DND-41 (cell line): ENCODE measurements around the gene TMEM151A.
A peak's percentile ranks its signal among the peaks of the same experiment; 100 is the strongest.

ENCODE experiments used
- ATAC-seq: fragments of 200-7000 bp; cut with Tn5 transposase; 3 replicates; pipeline ENCODE4 v1.9.1; 2021; ENCODE audit warnings: low read depth; ENCODE audit not compliant: insufficient read depth
- DNase-seq: peaks from one replicate; pipeline ENCODE4 v3.0.0-alpha.2; 2020
- H2AFZ ChIP-seq: 2 replicates; pipeline ENCODE4 v1.6.0; 2012; ENCODE audit warnings: low read depth, low read length
- H3K27ac ChIP-seq: 2 replicates; pipeline ENCODE4 v1.5.1; 2012; ENCODE audit warnings: low read length, inconsistent platforms
- H3K27me3 ChIP-seq: fragments of 200-600 bp; sonication (generic); 2 replicates; pipeline ENCODE4 v1.6.0; 2012; ENCODE audit warnings: low read length, mild to moderate bottlenecking, inconsistent platforms; ENCODE audit not compliant: insufficient read depth, poor library complexity
- H3K36me3 ChIP-seq: 2 replicates; pipeline ENCODE4 v1.5.1; 2012; ENCODE audit warnings: low read length, inconsistent platforms; ENCODE audit not compliant: insufficient read depth
- H3K4me1 ChIP-seq: 2 replicates; pipeline ENCODE4 v1.5.1; 2012; ENCODE audit warnings: mild to moderate bottlenecking, low read length; ENCODE audit not compliant: insufficient read depth
- H3K4me2 ChIP-seq: 2 replicates; pipeline ENCODE4 v1.6.0; 2012; ENCODE audit warnings: mild to moderate bottlenecking, moderate library complexity, low read length, inconsistent platforms; ENCODE audit not compliant: insufficient read depth
- H3K4me3 ChIP-seq, 2 experiments: fragments of 200-600 bp in 1 of 2; shearing (Covaris generic) in 1 of 2; 2 replicates each; pipeline ENCODE4 v1.5.1; 2012 to 2016; ENCODE audit warnings: inconsistent platforms in 2 of 2, low read length in 2 of 2, mild to moderate bottlenecking in 2 of 2, low read depth in 1 of 2, moderate library complexity in 1 of 2
- H3K79me2 ChIP-seq: 2 replicates; pipeline ENCODE4 v1.6.0; 2012; ENCODE audit warnings: low read length, inconsistent platforms; ENCODE audit not compliant: insufficient read depth
- H3K9ac ChIP-seq: 2 replicates; pipeline ENCODE4 v1.6.0; 2012; ENCODE audit warnings: low read depth, mild to moderate bottlenecking, inconsistent platforms, low read length, moderate library complexity
- H3K9me3 ChIP-seq: 2 replicates; pipeline ENCODE4 v1.5.1; 2012; ENCODE audit warnings: low read length, moderate library complexity, mild to moderate bottlenecking, inconsistent platforms; ENCODE audit not compliant: insufficient read depth, severe bottlenecking
- H4K20me1 ChIP-seq: 2 replicates; pipeline ENCODE4 v1.6.0; 2012; ENCODE audit warnings: low read length; ENCODE audit not compliant: insufficient read depth
- EZH2 ChIP-seq: IDR thresholded peaks from 3 replicates; pipeline ENCODE4 v1.6.1; 2012; ENCODE audit warnings: borderline replicate concordance, low read depth, mild to moderate bottlenecking, moderate library complexity, low read length, inconsistent platforms; ENCODE audit not compliant: severe bottlenecking
- TF ChIP-seq, protein P1 (sequence below): IDR thresholded peaks from 2 replicates; pipeline ENCODE4 v1.5.1; 2012; ENCODE audit warnings: borderline replicate concordance, low read length, moderate library complexity, mild to moderate bottlenecking; ENCODE audit not compliant: poor library complexity, severe bottlenecking; ENCODE audit errors: extremely low read depth

Gene TMEM151A

DNA sequence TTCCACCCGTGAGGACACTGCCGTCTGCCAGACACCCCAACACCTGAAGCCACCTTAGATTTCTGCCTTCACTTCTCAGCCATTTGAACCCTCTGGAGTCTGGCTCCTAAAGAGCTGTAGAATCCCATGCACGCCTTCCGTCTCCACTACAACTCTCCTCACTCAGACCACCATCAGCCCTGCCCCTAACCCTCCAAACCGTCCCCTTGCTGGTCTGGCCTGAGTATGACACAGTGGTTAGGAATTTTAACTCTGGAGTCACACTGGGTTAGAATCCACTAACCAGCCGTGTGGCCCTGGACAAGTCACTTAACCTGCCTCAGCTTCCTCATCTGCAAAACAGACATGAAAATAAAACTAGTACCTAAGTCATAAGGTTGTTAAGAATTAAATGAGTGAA is 10.7 kb upstream of the TMEM151A start:
- H3K79me2 ChIP-seq, result no peaks in the 10 kb centered on the region; the same call in 1 of the 2 replicates
- no peak for ATAC-seq
- no peak overlapping the region for H2AFZ ChIP-seq
- no peaks in the 10 kb centered on the region for H3K27me3 ChIP-seq
- H3K4me3 ChIP-seq, result no peak overlapping the region
- TF ChIP-seq, protein P1, sequence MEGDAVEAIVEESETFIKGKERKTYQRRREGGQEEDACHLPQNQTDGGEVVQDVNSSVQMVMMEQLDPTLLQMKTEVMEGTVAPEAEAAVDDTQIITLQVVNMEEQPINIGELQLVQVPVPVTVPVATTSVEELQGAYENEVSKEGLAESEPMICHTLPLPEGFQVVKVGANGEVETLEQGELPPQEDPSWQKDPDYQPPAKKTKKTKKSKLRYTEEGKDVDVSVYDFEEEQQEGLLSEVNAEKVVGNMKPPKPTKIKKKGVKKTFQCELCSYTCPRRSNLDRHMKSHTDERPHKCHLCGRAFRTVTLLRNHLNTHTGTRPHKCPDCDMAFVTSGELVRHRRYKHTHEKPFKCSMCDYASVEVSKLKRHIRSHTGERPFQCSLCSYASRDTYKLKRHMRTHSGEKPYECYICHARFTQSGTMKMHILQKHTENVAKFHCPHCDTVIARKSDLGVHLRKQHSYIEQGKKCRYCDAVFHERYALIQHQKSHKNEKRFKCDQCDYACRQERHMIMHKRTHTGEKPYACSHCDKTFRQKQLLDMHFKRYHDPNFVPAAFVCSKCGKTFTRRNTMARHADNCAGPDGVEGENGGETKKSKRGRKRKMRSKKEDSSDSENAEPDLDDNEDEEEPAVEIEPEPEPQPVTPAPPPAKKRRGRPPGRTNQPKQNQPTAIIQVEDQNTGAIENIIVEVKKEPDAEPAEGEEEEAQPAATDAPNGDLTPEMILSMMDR, result no peak
- TF ChIP-seq EZH2, result no peak
- H3K36me3 ChIP-seq, result peaks cover 5% of the 10 kb centered on the region
- no peak for DNase-seq
- H3K4me1 ChIP-seq, result peaks cover 26% of the 10 kb centered on the region
- no peak overlapping the region for H3K9ac ChIP-seq
- no peak overlapping the region for H3K4me2 ChIP-seq
- no peak overlapping the region for H3K27ac ChIP-seq
- no peaks in the 10 kb centered on the region for H3K9me3 ChIP-seq
- peaks cover 50% of the 10 kb centered on the region for H4K20me1 ChIP-seq

DNA sequence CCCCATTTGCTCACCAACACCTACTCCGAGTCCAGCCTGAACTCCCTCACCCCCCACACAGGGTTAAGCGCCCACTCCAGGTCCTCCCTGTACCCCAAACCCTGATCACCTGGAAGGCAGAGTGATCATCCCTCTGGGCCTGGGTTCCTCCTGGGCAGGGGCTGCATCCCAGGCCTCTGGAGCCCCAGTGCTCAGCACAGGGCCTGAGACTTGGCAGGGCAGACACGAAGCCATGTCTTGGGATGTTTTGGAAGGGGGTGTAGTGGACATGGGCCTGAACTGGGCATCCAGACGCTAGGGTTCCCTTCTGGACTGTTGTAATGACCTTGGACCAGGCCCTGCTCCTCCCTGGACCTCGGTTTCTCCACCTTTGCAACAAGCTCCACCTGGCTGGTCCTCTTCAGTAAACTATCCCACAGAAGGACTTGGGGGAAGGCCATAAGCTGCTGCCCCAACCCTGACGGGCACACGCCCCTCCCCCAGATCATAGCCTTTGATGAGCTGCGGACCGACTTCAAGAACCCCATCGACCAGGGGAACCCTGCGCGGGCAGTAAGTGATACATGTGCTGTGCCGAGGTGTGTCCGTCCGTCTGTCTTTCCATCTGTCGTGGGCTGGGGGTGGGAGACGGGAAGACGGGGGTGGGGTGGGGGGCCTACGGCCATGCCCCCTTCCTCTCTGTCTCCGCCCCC is 9.8 kb upstream of the TMEM151A start:
- ATAC-seq, result no peak
- Histone ChIP-seq H3K27ac (no peak overlapping the region), H3K27me3 (no peaks in the 10 kb centered on the region)

DNA sequence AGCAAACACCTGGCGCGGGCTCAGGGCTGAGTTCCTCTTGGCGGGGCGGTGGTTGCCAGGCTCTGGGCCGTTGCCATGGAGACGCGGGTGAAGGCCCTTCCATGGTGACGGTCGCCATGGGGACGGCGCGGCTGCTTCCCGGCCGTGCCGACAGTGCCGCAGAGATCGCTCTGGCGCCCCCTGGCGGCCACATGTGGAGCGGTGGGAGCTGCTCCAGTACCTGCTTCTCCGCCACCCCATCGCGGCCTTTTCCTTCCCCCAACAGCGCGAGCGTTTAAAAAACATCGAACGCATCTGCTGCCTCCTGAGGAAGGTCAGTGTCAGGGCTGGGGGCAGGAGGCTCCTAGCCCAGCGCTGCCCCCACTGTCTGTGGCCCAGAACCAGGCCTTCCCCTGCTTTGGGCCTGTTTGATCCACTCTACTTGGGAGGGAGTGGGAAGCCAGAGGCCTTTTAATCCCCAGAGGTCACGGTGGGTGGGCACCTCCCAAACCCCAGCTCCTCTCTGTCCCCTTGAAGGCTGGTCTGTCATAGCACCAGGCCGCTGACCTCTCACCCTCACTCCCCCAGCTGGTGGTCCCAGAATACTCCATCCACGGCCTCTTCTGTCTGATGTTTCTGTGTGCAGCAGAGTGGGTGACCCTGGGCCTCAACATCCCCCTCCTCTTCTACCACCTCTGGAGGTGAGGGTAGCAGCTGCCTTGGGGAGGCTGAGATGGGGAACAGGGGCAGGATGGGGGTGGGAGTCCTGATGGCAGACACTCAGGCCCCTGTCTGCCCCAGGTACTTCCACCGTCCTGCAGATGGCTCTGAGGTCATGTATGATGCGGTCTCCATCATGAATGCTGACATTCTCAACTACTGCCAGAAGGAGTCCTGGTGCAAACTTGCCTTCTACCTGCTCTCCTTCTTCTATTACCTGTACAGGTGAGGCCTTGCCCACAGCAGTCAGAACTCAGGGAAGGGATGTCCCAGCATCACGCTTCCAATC is 8.9 kb upstream of the TMEM151A start:
- no peak overlapping the region for H3K4me3 ChIP-seq
- H3K27me3 ChIP-seq, result no peaks in the 10 kb centered on the region
- ATAC-seq, result peak; percentile 89
- DNase-seq, result peak; percentile 99
- H3K36me3 ChIP-seq, result no peaks in the 10 kb centered on the region
- peaks cover 41% of the 10 kb centered on the region for H4K20me1 ChIP-seq
- H3K27ac ChIP-seq, result peak overlapping the region; percentile 47; the same call in 1 of the 2 replicates
- H3K4me1 ChIP-seq, result peaks cover 26% of the 10 kb centered on the region
- H2AFZ ChIP-seq, result peak overlapping the region; percentile 19; the same call in 1 of the 2 replicates
- H3K4me2 ChIP-seq, result peak overlapping the region; percentile 45
- H3K9ac ChIP-seq, result peak overlapping the region; percentile 8
- peaks cover 4% of the 10 kb centered on the region for H3K79me2 ChIP-seq
- TF ChIP-seq, protein P1, result peak; percentile 95
- no peak for TF ChIP-seq EZH2
- no peaks in the 10 kb centered on the region for H3K9me3 ChIP-seq

More for the DNA sequence above, 9.8 kb upstream of the TMEM151A start:
- Histone ChIP-seq H4K20me1 (peaks cover 45% of the 10 kb centered on the region), H3K9ac (no peak overlapping the region), H2AFZ (no peak overlapping the region), H3K4me2 (no peak overlapping the region), H3K4me1 (peaks cover 26% of the 10 kb centered on the region), H3K79me2 (no peaks in the 10 kb centered on the region; the same call in 1 of the 2 replicates), H3K4me3 (no peak overlapping the region), H3K9me3 (no peaks in the 10 kb centered on the region), H3K36me3 (no peaks in the 10 kb centered on the region)
- TF ChIP-seq, protein P1, result no peak
- TF ChIP-seq EZH2, result no peak
- no peak for DNase-seq
